Amniotic epithelial cell (primary cell): ENCODE results near the gene DUSP5.
"Not testable (repeated sequence)": the region's sequence is repeated elsewhere in the genome, so short reads cannot be mapped to it uniquely, and the experiment has no call there.

Experiments used
- DNase-seq: peaks from one replicate; pipeline ENCODE4 v3.0.0-alpha.2; 2010; ENCODE audit warnings: low read depth

The DUSP5 gene, protein sequence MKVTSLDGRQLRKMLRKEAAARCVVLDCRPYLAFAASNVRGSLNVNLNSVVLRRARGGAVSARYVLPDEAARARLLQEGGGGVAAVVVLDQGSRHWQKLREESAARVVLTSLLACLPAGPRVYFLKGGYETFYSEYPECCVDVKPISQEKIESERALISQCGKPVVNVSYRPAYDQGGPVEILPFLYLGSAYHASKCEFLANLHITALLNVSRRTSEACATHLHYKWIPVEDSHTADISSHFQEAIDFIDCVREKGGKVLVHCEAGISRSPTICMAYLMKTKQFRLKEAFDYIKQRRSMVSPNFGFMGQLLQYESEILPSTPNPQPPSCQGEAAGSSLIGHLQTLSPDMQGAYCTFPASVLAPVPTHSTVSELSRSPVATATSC

DNA sequence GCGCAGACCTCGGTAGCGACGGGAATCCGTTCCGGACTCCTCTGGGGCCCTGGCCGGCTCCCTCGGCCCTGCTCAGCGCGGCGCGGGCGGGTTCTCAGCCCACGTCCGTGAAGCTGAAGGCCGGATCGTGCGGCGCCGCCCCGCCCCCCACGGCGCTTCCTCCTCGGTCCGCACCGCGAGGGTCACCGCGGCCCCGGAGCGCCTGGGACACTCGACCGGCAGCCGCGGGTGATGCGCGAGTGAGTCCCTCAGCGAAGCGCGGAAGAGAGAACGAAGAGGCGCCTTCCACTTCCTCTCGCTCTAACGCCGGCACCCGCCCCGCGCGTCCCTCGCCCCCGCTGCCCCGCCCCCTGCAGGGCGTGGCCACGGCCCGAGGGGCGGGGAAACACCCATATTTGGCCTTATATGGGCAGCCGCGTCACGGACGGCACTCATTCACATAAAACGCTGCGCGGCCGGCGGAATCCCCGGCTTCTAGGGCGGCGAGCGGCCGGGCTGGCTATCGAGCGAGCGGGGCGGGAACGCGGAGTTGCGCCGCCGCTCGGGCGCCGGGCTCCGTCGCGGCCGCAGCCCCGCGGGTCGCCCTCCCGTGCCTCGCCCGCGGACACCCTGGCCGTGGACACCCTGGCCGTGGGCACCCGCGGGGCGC lies at the start of gene DUSP5:
Gene DUSP5, plus strand, starts transcription at position 470 of the 649 bp plus-strand sequence. CDS start 215 bp downstream, outside the sequence.
- peak; percentile 91 for DNase-seq

DNA sequence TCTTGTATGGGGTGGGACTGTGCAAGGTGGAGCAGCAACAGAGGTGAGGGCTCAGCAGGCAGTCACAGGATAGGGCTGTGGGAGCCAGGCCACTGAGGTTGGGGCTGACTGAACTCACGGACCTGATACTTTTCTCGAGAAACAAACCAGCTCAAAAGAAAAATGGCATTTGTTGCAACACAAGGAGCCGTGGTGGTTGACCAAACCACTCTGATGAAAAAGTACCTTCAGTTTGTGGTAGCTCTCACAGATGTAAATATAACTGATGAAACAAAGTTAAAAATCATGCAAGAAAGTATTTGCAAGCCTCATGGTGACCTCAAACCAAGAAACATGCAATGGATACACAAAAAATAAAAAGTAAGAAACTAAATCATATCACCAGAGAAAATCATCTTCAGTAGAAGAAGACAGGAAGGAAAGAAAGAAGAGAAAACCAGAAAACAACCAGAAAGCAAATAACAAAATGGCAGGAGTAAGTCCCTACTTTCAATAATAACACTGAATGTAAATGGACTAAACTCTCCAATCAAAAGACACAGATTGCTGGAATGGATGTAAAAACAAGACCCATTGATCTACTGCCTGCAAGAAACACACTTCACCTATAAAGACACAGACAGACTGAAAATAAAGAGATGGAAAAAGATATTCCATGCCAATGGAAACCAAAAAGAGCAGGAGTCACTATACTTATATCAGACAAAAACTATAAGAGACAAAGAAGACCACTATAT lies 48.9 kb upstream of the DUSP5 start:
- DNase-seq = peak; percentile 69

DNA sequence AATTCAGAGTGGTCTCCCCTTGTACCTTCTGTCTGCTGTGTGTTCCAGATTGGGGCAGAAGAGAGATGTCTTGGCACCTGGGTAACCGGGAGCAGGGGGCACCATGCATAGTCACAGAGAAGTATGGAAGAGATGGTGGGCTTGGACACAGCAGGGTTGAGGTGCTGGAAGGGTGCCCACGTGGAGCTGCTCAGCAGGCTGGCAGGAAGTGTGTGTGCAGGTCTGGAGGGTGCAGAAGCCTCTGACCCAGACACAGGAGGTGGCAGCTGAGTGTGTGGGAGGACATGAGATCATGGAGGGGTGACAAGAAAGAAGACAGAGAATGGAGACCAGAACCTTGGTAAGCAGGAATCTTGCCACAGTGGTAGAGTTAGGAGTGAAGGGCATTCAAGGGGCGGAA lies 42.3 kb upstream of the DUSP5 start:
- no peak for DNase-seq

DNA sequence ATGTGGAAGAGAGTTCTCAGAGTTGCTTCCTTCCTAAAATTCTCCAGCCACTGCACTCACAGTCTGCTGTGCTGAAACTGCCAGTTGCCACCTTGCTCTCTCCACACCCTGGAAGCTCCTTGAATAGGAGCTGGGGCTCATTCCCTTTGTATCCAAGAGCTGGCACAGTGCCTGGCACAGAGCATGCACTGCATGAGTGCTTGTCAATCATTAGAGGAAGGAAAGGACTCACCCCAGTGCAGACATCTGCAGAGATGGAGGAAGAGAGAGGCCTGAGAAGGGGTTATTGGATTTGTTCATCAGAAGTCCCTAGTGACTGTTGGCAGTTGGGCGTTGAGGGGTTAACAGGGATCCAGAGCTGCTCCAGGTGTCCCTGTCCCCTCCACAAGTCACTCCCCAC lies 41.7 kb upstream of the DUSP5 start:
- no peak for DNase-seq

DNA sequence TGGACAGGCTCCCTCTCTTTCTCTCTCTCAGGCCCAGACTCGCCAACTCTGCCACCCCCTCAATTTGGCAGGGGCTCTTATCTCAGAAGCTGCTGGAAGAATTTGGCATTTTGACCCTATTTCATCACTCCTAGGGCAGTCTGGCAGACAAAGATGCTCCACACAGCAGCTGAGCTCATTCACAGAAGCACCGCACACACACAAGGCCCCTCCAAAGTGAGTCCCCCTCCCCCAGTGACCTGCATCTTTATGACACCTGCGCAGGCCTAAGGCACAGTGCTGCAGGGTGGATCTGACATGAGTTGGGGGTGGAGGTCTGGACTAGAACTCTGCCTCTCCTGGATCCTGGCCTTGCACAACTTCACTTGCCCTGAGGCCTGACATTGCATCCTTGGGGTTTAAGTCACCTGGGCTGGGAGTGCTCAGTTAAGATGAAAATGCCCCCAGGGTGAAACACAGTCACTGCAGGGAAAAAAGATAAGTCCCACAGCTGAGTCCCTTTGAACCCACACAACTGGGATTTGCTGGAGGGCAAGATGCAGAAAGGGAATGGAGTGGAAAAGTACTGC lies 41.1 kb upstream of the DUSP5 start:
- peak; percentile 83 for DNase-seq

DNA sequence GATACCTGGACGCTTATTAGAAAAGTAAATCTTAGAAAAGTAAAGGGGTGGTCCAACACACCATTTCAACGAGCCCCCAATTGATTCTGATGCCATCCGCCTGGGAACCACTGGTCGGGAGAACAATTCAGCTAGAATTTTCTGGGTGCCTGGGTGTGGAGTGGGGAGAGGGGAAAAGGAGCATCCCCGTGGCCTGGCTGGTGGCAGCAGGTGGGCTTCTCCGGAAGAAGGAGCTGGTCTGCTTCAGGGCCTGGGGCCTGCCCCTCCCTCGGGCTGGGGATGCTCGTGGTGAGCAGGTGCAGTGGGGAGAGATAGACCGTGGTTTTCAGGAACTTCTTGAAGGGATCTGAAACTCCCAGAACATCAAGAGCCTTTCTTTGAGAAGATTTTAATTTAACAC lies 39.9 kb upstream of the DUSP5 start:
- DNase-seq = no peak

DNA sequence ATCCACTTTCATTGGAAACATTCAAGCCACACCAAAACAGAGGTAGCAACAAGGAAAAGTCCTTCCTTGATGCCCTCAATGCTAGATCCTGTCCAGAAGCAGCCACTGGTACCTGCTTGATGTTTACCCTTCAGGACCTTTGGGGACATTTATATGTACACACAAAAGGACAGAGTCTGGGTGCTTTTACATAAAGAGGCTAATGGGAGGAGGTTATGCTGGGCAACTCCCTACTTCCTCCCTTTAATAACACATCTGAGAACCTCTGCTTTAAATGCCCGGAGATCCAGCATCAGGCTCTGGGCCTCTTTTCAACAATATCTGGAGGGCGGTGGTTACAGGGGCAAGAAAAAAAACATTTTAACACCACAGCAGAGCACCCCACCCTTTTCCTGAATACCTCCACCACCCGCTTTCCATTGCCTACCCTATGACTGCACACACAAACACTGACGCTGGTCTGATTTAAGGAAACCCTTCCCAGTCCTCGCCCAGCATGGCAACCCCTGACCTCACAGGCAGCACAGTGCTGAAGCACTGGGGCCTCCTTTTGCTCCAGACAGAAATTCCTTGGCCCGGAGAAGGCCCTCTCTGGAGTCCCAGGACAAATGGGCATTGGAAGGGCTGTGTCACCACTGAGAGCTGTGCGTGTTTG lies 39.3 kb upstream of the DUSP5 start:
- DNase-seq = no peak

DNA sequence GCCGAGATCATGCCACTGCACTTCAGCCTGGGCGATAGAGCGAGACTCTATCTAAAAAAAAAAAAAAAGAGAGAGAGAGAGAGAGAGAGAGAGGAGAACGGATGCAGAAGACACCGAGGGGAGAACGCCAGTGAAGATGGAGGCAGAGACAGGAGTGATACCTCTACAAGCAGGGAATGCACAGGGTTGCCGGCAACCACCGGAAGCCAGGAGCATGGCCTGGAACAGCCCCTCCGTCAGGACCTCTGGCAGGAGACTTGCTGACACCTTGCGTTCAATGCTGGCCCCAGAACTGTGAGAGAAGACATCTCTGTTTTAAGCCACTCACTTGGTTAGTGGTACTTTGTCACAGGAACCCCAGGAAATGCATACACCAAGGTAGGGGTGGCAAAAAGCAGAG lies 38.1 kb upstream of the DUSP5 start:
- DNase-seq = no peak

DNA sequence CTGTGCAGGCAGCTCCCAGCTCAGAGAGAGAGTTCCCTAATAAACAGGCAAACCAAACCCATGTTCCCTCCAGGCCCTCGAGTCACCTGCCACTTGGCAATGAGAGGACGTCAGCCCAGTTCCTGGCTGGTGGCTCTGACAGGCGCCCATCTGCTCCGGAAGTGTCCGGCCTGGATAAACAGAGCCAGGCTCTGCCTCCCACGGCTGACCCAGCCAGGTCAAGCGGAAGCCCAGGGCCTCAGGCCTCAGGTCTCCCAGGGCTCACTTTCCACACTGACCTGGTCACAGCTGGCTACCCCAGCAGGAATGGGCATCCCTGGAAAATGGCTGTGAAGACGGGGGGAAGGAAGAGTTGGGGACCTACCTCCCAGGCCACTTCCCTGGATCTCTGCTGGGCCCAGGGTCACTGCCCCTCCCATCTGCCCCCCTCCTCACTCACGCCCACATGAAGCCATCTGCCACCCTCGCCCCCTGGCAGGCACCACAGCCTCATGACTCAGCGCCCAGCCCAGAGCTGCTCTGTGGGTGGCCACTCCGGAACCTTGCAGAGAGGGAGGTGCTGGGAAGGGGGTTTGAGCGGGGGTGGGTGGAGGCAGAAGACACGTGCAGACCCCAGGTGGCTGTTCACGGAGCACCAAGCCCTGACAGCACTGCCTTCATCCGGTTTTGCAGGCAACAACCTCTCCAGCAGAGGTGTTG lies 37.4 kb upstream of the DUSP5 start:
- no peak for DNase-seq

DNA sequence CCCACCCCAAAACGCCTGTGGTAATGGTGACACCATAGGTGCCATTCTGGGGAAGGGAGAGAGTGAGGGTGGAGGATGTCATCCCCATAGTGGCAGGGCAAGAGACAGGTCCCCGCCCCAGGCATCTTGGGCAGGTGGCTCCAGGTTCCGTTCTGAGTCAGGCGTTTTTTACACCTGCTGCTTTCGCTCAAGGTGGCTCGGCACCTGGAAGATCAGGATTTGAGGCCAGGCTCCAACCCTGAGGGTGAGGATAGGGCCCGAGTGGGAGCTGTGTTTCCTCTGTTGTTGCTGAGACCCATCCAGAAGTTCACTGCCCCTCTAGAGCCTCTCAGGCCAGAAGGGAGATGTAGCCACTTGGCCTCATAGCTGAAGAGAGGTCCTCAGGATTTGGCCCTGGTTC lies 36.6 kb upstream of the DUSP5 start:
- DNase-seq = no peak

DNA sequence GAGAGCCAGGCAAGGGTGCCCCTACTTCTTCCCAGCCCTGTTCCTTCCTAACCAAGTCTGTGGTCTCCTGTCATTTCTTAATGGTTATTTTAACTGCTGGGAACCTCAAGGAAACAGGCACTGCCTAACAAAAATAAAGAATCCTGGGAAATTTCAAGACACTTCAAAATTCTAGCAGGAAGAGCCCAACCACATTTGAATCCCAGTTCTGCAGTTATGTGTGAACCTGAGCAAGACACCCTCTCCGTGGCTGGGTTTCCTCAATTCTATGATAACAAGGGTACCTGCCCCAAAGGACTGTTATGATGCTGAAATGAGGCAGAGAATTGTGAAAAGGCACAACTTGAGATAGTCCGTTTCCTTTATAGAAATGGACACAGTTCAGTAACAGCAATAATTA lies 36.2 kb upstream of the DUSP5 start:
- no peak for DNase-seq

DNA sequence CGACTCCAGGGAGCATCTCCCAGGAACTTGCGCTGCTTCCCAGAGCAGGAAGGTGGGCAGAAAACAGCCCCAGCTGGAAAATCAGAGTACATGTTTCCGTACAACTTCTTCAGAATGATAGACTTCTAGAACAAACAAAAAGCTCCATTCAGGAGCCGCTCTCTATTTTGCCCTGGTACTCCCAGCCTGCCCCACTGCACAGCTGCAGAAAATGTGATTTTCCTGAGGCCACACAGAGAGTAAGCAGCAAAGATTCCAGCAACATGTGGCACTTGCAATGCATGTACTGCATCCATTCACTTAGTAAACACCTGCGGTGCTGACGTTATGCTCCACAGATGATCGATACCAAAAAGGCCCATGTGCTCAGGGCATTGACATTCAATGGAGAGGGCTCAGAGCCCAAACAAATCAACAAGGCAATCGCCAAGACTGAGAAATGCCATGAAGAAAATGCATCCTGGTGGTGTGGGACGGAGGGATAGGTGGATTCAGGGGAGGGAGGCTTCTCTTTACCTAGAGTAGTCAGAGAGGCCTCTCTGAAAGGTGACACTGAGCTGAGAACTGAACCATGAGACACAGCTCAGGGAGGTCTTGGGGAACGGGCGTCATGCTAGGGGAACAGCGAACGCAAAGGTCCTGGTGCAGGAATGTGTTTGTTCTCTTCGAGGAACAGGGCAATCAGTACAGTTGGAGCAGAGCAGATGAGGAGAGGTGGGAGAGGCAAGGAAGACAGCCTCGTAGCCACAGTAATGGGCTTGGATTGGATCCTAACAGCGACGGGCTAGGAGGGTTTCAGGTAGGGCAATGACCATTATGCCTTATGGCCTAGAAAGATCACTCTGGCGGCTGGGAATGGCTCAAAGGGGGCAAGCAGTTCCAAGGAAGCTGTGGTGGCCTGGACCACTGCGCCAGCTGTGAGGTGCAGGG lies 35.3 kb upstream of the DUSP5 start:
- DNase-seq = no peak

DNA sequence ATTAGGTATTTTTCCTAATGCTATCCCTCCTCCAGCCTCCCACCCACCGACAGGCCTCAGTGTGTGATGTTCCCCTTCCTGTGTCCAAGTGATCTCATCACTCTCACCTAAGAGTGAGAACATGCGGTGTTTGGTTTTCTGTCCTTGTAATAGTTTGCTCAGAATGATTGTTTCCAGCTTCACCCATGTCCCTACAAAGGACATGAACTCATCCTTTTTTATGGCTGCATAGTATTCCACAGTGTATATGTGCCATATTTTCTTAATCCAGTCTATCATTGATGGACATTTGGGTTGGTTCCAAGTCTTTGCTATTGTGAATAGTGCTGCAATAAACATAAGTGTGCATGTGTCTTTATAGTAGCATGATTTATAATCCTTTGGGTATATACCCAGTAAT lies 29.4 kb upstream of the DUSP5 start:
- not testable (repeated sequence) for DNase-seq

DNA sequence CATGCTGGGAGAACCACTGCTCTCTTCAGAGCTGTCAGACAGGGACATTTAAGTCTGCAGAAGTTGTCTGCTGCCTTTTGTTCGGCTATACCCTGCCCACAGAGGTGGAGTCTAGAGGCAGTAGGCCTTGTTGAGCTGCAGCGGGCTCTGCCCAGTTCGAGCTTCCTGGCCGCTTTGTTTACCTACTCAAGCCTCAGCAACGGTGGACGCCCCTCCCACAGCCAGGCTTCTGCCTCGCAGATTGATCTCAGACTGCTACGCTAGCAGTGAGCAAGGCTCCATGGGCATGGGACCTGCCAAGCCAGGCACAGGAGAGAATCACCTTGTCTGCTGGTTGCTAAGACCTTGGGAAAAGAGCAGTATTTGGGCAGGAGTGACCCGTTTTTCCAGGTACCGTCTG lies 27.2 kb upstream of the DUSP5 start:
- DNase-seq = not testable (repeated sequence)

DNA sequence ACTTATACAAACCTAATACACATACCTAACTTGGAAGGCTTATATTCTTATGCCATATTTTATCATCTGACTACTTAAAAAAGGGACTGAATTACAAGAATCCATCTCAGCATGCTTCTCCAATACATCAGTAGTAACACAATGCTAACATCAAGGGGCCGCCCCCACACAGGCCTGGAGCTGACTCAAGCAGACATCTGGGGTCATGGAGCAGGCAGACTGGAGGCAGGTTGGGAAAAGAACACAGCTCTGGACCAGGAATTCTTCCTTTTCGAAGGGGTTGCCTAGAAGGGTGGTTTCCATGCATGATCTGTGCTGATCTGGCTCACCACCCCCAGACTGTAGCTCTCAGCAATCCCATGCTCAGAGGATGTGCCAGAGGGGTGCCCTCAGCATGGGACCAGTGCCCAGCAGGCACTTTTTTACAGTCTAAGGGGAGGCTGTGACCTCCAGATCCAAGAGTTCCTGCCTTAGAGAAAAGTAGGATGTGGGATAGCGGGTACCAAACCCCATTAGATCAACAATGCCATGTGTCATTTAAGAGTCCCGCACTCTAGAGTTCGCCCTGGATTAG lies 26.1 kb upstream of the DUSP5 start:
- DNase-seq = peak; percentile 82

DNA sequence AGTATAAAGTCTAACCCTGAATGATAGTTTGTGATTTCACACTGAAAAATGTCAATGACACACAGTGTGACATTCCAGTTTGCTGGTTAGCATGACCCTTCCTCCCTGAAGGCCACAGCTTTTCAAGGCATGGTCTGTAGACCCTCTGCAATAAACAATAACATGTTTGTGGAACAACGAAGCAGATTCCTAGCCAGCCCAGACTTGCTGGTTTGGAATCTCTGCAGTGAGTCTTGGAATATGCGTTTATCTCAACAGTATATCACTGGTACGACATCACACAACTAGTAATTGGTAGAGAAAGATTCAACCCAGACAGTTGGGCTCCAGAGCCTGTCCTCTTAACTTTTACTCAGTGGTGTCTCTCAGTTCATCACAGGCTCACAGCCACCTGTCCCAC lies 23.7 kb upstream of the DUSP5 start:
- no peak for DNase-seq

DNA sequence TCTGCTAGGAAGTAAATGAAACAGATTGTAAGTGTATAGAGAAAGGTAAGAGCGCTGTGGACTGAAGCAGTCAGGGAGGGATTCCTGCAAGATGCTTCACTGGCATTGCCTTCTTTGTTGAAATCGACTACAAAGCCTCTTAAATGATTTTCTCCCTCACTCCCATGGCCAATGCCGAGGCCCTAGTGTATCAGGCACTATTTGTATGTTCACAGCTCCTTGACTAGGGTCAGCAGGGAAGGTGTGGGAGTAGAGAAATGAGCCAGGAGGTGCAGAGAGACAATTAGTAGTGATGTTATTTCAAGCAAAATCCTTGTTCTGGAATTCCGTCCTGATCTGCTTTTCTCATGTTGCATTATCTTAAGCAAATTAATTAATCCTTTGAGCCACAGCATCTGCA lies 22.9 kb upstream of the DUSP5 start:
- DNase-seq = no peak

DNA sequence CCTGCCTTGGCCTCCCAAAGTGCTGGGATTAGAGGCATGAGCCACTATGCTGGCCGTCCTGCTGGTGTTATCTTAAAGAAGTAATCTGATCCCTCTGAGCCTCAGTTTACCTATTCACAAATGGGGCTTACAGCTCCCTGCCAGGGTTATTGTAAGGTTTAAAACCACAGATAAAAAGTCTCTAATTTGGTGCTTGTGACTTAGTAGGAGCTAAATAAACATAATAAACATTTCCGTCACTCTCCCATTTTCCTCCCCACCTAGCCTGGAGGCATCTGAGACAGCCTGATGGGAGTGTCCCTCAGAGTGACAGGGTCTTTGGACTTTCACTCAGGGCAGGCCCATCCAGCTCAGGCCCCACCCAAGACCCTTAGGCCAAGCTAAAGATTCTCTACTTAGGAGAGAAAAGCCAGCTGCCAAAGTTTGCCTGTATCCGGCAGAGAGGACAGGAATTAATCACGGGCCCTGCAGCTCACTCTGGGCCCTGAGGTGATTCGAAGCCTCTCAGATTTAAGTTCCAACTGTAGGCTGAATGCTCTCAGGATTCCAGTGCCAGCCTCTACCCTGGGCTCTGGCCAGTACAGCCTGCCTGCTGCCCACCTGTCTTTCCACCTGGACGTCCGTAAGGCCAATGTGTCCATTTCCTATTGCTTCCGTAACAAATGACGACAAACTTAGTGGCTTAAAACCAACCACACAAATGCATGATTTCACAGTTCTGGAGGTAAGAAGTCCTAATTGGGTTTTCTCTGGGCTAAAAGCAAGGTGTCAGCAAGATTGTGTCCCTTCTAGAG lies 21.8 kb upstream of the DUSP5 start:
- no peak for DNase-seq

DNA sequence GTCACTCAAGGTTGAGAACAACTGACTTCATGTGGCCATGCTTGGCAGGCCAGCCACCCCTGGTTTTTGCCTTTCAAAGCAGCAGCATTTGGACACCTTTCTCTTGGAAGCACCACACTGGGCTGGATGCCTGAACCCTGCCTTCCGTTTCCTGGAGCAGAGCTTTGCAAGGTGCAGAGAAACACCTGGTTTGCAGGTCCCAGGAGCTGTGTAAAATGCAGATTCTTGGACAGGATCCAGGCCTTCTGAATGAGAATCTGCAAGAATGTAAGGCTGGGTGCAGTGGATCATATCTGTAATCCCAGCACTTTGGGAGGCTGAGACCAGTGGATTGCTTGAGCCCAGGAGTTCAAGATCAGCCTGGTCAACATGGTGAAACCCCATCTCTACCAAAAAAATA lies 18.0 kb upstream of the DUSP5 start:
- no peak for DNase-seq
